GM21423 (cell line): Measurements from ENCODE around the gene STRIP1.
"Not testable (repeated sequence)": the region's sequence is repeated elsewhere in the genome, so short reads cannot be mapped to it uniquely, and the experiment has no call there.

Source experiments
- ATAC-seq: cut with Tn5 transposase; IDR thresholded peaks from one replicate; pipeline ENCODE4 v1.9.1; 2021; ENCODE audit warnings: mild to moderate bottlenecking, moderate library complexity; ENCODE audit not compliant: unreplicated experiment

Gene STRIP1

DNA sequence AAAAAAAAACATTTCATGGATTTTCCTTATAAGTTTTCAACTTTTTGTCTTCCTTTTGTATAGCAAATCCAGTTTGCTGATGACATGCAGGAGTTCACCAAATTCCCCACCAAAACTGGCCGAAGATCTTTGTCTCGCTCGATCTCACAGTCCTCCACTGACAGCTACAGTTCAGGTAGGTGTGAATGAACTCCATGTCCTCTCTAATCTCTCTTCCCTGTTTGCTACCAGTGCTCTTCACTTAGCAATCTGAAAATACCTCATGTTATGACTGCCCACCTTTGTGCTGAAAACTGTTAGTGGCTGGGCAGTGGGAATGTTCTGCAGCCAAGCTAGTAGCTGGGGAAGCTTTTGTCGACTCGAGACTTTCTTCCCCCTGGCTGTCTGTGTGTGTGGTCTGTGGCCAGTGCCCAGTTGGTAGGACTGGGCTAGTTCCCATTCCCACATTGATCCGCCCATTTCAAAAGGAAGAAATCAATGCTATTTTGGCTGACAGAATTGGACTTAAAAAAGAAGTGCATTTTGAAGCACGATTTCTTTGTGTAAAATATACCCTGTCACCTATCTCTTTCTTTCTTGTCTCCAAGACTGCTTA, 25.4 kb upstream of the STRIP1 start:
- no peak for ATAC-seq

GRCh38 chr1:110011527-110012041, 22.8 kb upstream of the STRIP1 start:
- peak; percentile 97 for ATAC-seq

DNA sequence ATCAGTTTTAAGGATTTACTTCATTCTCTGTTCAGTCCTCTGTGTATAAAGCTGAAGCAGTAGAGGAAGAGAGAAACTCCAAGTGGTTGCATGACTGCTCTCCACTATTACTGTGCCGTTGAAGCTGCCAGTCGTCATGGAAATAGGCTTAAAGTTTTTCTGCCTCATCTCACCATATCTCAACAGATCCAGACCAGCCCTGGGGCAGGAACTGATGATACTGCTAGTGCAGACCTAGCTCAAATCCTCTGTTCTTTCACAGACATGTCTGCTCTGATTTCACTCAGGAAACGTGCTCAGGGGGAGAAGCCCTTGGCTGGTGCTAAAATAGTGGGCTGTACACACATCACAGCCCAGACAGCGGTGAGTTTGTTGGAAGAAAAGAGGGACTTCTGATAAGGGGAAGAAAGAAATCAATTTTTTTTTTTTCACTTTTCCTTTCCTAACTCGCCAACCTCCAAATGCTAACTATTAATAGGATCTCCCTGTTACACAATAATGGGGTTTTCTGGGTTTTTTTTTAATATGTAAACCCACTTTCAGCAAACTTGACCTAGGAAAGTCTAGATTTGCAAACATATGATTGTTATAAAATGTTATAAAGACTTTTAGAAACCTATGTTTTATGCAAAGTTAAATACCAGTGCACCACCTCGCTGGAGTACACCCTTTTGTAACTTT, 22.2 kb upstream of the STRIP1 start:
- ATAC-seq = peak; percentile 61

DNA sequence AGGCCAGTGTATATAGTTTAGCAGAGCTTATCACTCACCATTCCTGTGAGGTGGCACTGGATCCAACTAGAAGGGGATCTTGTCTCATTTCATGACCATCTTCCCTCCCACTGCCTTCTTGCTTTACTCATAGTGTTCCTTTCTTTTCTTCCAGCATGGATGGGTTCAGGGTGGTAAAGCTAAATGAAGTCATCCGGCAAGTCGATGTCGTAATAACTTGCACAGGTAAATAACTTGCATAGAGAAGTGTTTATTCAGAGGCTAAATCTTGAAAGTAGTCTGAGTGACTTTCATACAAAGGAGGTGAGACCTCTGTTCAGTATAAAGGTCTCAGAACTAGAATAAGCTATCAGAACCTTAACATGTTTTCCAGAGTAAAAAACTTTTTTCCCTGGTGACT, 16.6 kb upstream of the STRIP1 start:
- no peak for ATAC-seq

GRCh38 chr1:110018396-110018795, 16.0 kb upstream of the STRIP1 start:
- no peak for ATAC-seq

GRCh38 chr1:110019770-110020169, 14.7 kb upstream of the STRIP1 start:
- no peak for ATAC-seq

- no peak for ATAC-seq
Observed at GRCh38 chr1:110021285-110021684, 13.1 kb upstream of the STRIP1 start.

GRCh38 chr1:110024613-110025012, 9.8 kb upstream of the STRIP1 start:
- no peak for ATAC-seq

DNA sequence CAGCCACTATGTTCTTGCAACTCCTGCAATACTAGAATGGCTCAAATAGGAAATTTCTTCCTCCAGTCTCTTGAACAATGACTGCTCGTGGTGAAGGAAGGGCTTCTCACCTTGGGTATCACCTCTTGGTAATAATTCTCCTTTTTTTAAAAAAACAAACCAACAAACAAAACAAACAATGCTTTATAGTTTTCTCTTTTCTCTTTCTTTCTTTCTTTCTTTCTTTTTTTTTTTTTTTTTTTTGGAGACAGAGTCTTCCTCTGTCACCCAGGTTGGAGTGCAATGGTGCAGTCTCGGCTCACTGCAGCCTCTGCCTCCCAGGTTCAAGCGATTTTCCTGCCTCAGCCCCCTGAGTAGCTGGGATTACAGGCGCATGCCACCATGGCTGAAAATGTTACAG, 3.7 kb upstream of the STRIP1 start:
- not testable (repeated sequence) for ATAC-seq

DNA sequence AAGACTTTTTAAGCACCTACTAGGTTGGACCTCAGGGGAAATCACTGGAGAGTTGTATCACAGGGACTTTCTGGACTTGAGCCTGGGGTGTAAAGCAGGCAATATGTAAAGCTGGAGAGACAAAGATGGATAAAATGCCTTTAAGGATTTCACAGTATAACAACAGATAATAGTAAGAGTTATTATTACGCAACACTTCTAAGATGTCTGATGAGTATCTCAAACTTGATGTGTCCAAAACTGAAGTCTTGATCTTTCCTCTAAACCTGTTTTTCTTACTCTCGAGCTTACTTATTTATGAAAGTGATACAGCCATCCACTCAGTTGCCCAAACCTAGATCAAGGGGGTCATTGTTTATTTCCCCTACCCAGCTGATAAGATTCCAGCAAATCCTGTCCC, 2.1 kb upstream of the STRIP1 start:
- ATAC-seq = no peak

DNA sequence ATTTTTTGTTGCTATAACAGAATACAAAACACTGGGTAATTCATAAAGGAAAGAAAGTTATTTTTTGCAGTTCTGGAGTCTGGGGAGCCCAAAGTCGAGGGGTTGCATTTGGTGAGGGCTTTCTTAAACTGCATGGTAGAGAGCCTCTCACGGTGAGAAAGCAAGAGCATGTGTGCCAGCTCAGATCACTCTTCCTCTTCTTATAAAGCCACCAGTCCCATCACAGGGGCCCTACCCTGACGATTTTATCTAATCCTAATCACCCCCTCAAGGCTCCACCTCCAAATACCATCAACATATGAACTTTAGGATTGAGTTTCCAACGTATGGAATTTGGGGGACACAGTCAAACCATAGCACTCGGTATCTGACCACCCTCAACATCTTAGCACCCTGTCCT, 1.0 kb upstream of the STRIP1 start:
- no peak for ATAC-seq

DNA sequence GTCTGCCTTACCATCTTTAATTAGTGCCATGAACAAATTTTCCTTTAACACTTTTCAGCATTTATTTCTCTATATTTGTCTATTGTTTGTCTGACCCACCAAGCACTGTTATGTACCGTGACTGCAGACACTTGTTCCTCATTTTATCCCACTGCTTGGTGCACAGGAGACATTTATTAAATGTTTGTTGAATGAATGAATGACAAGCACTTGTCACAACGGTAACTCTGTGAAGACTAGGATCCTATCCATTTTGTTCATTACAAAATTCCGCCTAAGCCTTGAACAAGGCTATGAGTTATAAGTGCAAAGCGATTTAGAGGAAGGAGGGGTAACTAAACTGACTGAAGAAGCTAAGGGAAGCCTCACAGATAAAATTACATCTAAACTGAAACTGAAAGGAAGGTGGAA, 379 bp upstream of the STRIP1 start:
- no peak for ATAC-seq

DNA sequence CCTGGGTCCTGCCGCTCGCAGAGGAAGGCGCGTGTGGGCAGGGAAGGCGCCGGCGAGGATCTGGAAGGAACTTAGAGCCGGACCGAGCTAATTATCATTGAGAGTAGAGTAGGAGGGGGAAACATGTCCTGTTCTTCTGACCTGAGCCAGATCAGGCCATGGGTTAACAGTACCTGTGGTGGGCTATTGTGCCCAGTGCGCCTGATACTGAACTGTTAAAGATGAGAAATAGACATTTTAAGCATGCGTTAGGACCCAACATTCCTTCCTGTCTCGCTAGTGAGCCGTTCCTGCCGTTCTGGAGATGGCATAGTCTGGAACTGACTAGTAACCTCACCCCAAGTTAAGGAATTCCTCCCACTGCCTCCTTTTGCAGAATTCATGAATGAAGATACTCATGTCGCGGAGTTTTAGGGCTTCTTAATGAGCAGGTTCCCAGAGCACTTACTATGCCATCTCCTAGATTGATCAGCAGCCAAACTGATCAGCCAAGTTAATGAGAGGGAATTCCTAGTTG, 870 bp downstream of the STRIP1 start:
- peak; percentile 22 for ATAC-seq

- ATAC-seq = no peak
Observed at GRCh38 chr1:110038271-110038670, 3.8 kb downstream of the STRIP1 start.

DNA sequence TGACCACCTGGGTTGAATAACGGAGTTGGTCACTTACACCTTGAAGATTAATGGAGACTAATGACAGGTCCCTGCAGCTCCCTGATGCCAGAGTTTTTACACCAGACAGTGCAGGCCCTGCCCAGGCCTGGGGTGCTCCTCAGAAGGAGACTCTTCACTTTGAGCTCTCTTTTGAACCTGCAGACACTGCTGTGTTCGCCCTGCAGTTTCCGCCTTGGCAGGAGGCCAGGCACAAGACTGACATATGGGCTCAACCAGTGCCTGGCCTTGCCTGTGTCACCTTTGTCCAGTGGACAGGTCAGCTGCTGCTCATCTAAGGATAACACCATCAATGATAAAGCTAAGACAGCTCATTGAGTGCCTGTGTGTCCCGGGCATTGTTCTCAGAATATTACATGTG, 5.2 kb downstream of the STRIP1 start:
- no peak for ATAC-seq

- no peak for ATAC-seq
Observed at GRCh38 chr1:110040548-110040947, 6.1 kb downstream of the STRIP1 start.

- no peak for ATAC-seq
Observed at GRCh38 chr1:110043016-110043415, 8.6 kb downstream of the STRIP1 start.

DNA sequence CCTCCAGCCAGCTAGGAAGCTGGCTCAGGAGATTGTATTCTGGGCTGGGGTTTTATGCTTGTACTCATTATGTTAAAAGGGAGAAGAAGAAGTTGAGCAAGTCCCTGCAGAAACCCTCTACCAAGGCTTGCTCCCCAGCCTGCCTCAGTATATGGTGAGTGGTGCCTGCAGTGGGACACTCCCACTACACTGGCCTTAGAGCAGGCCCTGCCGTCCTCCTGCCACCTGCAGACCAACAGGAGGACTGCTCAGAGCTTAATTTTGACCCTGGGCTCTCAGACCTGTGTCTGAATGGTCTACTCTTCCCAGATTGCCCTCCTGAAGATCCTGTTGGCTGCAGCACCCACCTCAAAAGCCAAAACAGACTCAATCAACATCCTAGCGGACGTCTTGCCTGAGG, 13.0 kb downstream of the STRIP1 start:
- no peak for ATAC-seq

DNA sequence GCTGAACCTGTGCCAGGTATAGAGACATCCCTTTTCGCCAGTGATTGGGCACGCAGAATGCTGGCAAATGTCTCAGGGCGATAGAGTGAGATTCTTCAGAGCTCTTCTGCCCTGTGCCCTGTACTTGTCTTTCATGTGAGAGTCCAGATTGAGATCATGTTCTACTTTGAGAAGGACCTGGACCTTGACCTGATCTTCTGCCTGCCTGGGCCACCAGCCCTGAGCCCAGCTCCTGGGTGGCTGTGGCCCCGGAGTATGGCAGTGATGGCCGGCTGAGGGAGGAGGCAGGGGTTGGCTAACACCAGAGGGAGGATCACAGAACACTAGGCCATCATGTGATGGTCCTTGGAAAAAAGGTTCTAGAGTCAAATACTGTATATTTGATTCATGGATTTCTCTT, 13.8 kb downstream of the STRIP1 start:
- ATAC-seq = no peak

- no peak for ATAC-seq
Observed at GRCh38 chr1:110048923-110049601, 14.6 kb downstream of the STRIP1 start.

GRCh38 chr1:110049801-110050601, 15.6 kb downstream of the STRIP1 start:
- ATAC-seq = no peak
